Stimulated activated CD4-positive, alpha-beta T cell treated with anti-CD3 and anti-CD28 coated beads, Interleukin-1b, Interleukin-23, amount 100 ng/mL, for 24 hours (primary cell): ENCODE data around the gene GOLGA6A.
"Not testable (repeated sequence)": the region's sequence is repeated elsewhere in the genome, so short reads cannot be mapped to it uniquely, and the experiment has no call there.

ENCODE experiments used
- DNase-seq, 4 experiments: peaks; one replicate each; pipeline ENCODE4 v3.0.0-alpha.2; 2020; ENCODE audit warnings: low read depth in 4 of 4, low spot score in 1 of 4

The GOLGA6A gene

GRCh38 chr15:74108111-74108510 lies 25.8 kb upstream of the GOLGA6A start:
- DNase-seq: no peak

- DNase-seq: peak; percentile 41 to 76 (median 62)
Observed at GRCh38 chr15:74099963-74100733, 17.8 kb upstream of the GOLGA6A start.

- DNase-seq: not testable (repeated sequence)
Observed at GRCh38 chr15:74096753-74097474, 14.6 kb upstream of the GOLGA6A start.

GRCh38 chr15:74095610-74096009 lies 13.3 kb upstream of the GOLGA6A start:
- DNase-seq: not testable (repeated sequence)

GRCh38 chr15:74094567-74094966 lies 12.2 kb upstream of the GOLGA6A start:
- DNase-seq: not testable (repeated sequence)

- DNase-seq: not testable (repeated sequence)
Observed at GRCh38 chr15:74075781-74076180, 6.6 kb downstream of the GOLGA6A start.

GRCh38 chr15:74072614-74073337 lies 9.6 kb downstream of the GOLGA6A start:
- DNase-seq: peak in 1 of 4 experiments; percentile 19

GRCh38 chr15:74072132-74072531 lies 10.2 kb downstream of the GOLGA6A start:
- DNase-seq: not testable (repeated sequence)

GRCh38 chr15:74071645-74072044 lies 10.7 kb downstream of the GOLGA6A start:
- not testable (repeated sequence) for DNase-seq

GRCh38 chr15:74065684-74066411 lies 16.5 kb downstream of the GOLGA6A start:
- peak; percentile 12 to 26 (median 20) for DNase-seq

GRCh38 chr15:74064822-74065221 lies 17.5 kb downstream of the GOLGA6A start:
- not testable (repeated sequence) for DNase-seq

- not testable (repeated sequence) for DNase-seq
Observed at GRCh38 chr15:74064183-74064582, 18.2 kb downstream of the GOLGA6A start.

- not testable (repeated sequence) for DNase-seq
Observed at GRCh38 chr15:74063425-74064146, 18.8 kb downstream of the GOLGA6A start.

GRCh38 chr15:74062671-74063070 lies 19.7 kb downstream of the GOLGA6A start:
- no peak for DNase-seq

GRCh38 chr15:74062236-74062635 lies 20.1 kb downstream of the GOLGA6A start:
- DNase-seq: no peak

GRCh38 chr15:74060251-74060650 lies 22.1 kb downstream of the GOLGA6A start:
- no peak for DNase-seq

- not testable (repeated sequence) for DNase-seq
Observed at GRCh38 chr15:74059050-74059833, 23.1 kb downstream of the GOLGA6A start.

- DNase-seq: not testable (repeated sequence)
Observed at GRCh38 chr15:74056330-74056729, 26.0 kb downstream of the GOLGA6A start.

- DNase-seq: no peak
Observed at GRCh38 chr15:74055804-74056203, 26.5 kb downstream of the GOLGA6A start.
